Activated CD4-positive, alpha-beta T cell treated with anti-CD3 and anti-CD28 coated beads for 48 hours (primary cell): ENCODE data around the gene ISOC2.

Experiments
- DNase-seq: peaks from one replicate; pipeline ENCODE4 v3.0.0-alpha.2; 2020

Gene ISOC2

GRCh38 chr19:55476100-55476775 is 14.8 kb upstream of the ISOC2 start, which contains the start of gene ZNF628:
ZNF628 (plus strand) TSS chr19:55476617; CDS start chr19:55479911, 3,294 bp downstream.
- DNase-seq: peak; percentile 99

GRCh38 chr19:55474269-55475265 is 13.1 kb upstream of the ISOC2 start:
- no peak for DNase-seq

- no peak for DNase-seq
Observed at GRCh38 chr19:55473225-55474012, 12.0 kb upstream of the ISOC2 start.

- DNase-seq: no peak
Observed at GRCh38 chr19:55472463-55472862, 11.0 kb upstream of the ISOC2 start.

GRCh38 chr19:55471266-55471665 is 9.8 kb upstream of the ISOC2 start:
- no peak for DNase-seq

GRCh38 chr19:55468054-55468393 is 6.6 kb upstream of the ISOC2 start:
- DNase-seq: no peak

GRCh38 chr19:55467236-55468053 is 6.0 kb upstream of the ISOC2 start:
- peak; percentile 77 for DNase-seq

GRCh38 chr19:55466241-55466614 is 4.8 kb upstream of the ISOC2 start:
- DNase-seq: no peak

GRCh38 chr19:55465460-55466240 is 4.2 kb upstream of the ISOC2 start:
- DNase-seq: no peak

GRCh38 chr19:55464662-55465054 is 3.2 kb upstream of the ISOC2 start, which contains the start of gene C19orf85:
C19orf85 (minus strand) TSS chr19:55464751; CDS start chr19:55464554, 197 bp downstream.
- no peak for DNase-seq

GRCh38 chr19:55464039-55464661 is 2.7 kb upstream of the ISOC2 start:
- DNase-seq: no peak

- no peak for DNase-seq
Observed at GRCh38 chr19:55463583-55464031, 2.2 kb upstream of the ISOC2 start.

GRCh38 chr19:55462722-55463121 is 1.3 kb upstream of the ISOC2 start:
- no peak for DNase-seq

GRCh38 chr19:55461974-55462626 is 658 bp upstream of the ISOC2 start:
- no peak for DNase-seq

GRCh38 chr19:55460670-55461258 is 678 bp downstream of the ISOC2 start:
- DNase-seq: peak; percentile 56

- no peak for DNase-seq
Observed at GRCh38 chr19:55459950-55460657, 1.3 kb downstream of the ISOC2 start.

GRCh38 chr19:55459551-55459949 is 1.9 kb downstream of the ISOC2 start:
- no peak for DNase-seq

GRCh38 chr19:55457683-55458457 is 3.6 kb downstream of the ISOC2 start:
- no peak for DNase-seq
